Measurements from ENCODE around the gene POLD4. TPM values are rescaled to one million over a fixed set of nuclear protein-coding genes. Genes with fewer than 3 reads are reported as not detected.

The POLD4 gene
- total and polyA plus RNA-seq, 2 of the 13 experiments (the other 11 are each of a cell fraction or from before 2014, with no cell fraction given), result 10.5 to 27.4 TPM

GRCh38 chr11:67393990-67394389 lies 40.6 kb upstream of the POLD4 start:
- no peak for ATAC-seq
- no peak for DNase-seq (ENCODE audit: low spot score)
- Histone ChIP-seq H3K27ac (ENCODE audit: extremely low read length, insufficient read depth, low read length) (no peak overlapping the region), H3K4me3 (replicated peaks in 1 of 3; ENCODE audit: insufficient read depth in 1 of 3, low read depth in 2 of 3, low read length in 3 of 3) (no peak overlapping the region), H3K27me3 (ENCODE audit: control insufficient read depth in 1 of 2, insufficient read depth in 2 of 2, low read length in 2 of 2) (no peaks in the 10 kb centered on the region), H3K4me2 (ENCODE audit: low read depth, low read length) (no peak overlapping the region), H2AFZ (ENCODE audit: low read length) (no peak overlapping the region), H3K36me3 (replicated peaks in 1 of 2; ENCODE audit: control insufficient read depth in 1 of 2, insufficient read depth in 2 of 2, low read length in 2 of 2) (peaks cover 14 to 24% of the 10 kb centered on the region in 2 experiments; a peak in 4 of 5 replicates), H3K9ac (ENCODE audit: insufficient read depth, low read depth, low read length) (no peak overlapping the region), H3K79me2 (ENCODE audit: insufficient read depth, low read length) (peaks cover 10% of the 10 kb centered on the region), H3K4me1 (ENCODE audit: insufficient read depth, low read length) (peaks cover 35% of the 10 kb centered on the region), H3K9me3 (ENCODE audit: low read length) (no peaks in the 10 kb centered on the region), H4K20me1 (ENCODE audit: insufficient read depth, low read length) (no peaks in the 10 kb centered on the region)
- in situ Hi-C loops (cut with HindIII; ENCODE audit: extremely low pct_ligation_motif_present, low pct_unique_long_range_greater_than_20kb), result no loop called here
- POLR2A ChIA-PET, result interaction anchor here (3.8 kb wide), 1 partner anchor 7 kb away, joined by 81 read pairs; the partner anchor contains the start of gene PPP1CA
- WGBS (ENCODE audit: low lambda C conversion rate), result 84% methylated on average over 5 of the region's 5 CpGs
- BruUV-seq (replicated peaks), result no TSS peak
- intact Hi-C loops (cut with micrococcal nuclease; ENCODE audit: unreplicated experiment), result no loop called here
- CTCF ChIA-PET (ENCODE audit: low intra/inter-chr PET ratio, low total read pairs), result no interaction called here
- no peak for FAIRE-seq
- TF ChIP-seq WIZ (CRISPR knock-in tag; IDR thresholded peaks at IDR 0.05) (no peak), PLRG1 (conservative IDR thresholded peaks at IDR 0.05) (no peak), ZSCAN5A (CRISPR knock-in tag; IDR thresholded peaks at IDR 0.05; ENCODE audit: borderline replicate concordance) (no peak), NAIF1 (CRISPR knock-in tag; IDR thresholded peaks at IDR 0.05; ENCODE audit: borderline replicate concordance) (no peak), ZNF225 (CRISPR knock-in tag; IDR thresholded peaks at IDR 0.05) (no peak), ZNF337 (CRISPR knock-in tag; IDR thresholded peaks at IDR 0.05; ENCODE audit: borderline replicate concordance, low read depth) (no peak), HNF1B (CRISPR knock-in tag; IDR thresholded peaks at IDR 0.05) (no peak), HDAC2 (CRISPR knock-in tag; IDR thresholded peaks at IDR 0.05) (no peak), YEATS4 (CRISPR knock-in tag; IDR thresholded peaks at IDR 0.05; ENCODE audit: borderline replicate concordance) (no peak)
